GM12872 (cell line): ENCODE results near the gene POLR3GL.

Experiments used
- CTCF ChIP-seq: IDR thresholded peaks from 3 replicates; pipeline ENCODE4 v1.5.1; 2011; ENCODE audit warnings: low read depth, mild to moderate bottlenecking, low read length, moderate library complexity; ENCODE audit not compliant: insufficient read depth

The POLR3GL gene

DNA sequence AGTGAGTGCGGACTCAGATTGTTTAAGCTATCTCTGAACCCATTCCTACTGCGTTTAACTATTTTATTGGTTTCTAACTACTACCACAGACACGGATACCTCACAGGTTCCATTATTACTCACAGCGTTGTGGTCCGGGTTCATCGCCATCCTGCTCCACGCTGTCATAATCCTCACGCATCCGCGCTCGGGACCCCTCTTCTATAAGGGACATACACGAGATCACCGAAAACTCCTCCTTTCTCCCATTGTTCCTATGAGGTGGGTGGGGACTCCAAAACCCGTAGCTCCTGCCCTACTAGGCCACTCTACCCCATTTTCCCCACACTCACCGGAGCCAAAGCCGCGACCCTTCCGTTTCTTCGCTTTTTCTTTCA is 37.8 kb upstream of the POLR3GL start:
- no peak for TF ChIP-seq CTCF

- TF ChIP-seq CTCF = peak; percentile 75
These were observed 37.2 kb upstream of the POLR3GL start, which contains the start of gene RBM8A for GRCh38 chr1:145927063-145927886. RBM8A (minus strand) TSS chr1:145927484; CDS start chr1:145927426, 58 bp downstream.

- TF ChIP-seq CTCF = no peak
These were observed 36.4 kb upstream of the POLR3GL start for GRCh38 chr1:145927916-145928643.

- TF ChIP-seq CTCF = no peak
These were observed 28.8 kb upstream of the POLR3GL start for GRCh38 chr1:145935708-145936107.

DNA sequence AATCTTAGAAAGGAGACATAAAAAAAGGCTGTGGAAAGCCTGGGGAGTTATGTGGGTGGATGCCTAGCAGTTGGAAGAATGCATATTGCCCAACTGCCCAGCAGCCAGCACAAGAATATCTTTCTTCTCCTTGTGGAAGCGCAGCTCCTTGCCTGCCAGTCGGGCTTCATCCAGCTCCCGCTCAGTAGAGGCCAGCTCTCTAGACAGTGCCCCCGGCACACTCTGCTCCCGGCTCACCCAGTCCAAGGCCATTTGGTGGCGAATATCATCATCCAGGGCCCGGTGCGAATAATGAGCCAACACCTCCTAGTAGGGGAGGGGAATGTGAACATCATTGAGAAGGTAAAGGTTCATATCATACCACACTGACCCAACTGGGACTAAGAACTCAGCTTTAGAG is 28.2 kb upstream of the POLR3GL start:
- no peak for TF ChIP-seq CTCF

DNA sequence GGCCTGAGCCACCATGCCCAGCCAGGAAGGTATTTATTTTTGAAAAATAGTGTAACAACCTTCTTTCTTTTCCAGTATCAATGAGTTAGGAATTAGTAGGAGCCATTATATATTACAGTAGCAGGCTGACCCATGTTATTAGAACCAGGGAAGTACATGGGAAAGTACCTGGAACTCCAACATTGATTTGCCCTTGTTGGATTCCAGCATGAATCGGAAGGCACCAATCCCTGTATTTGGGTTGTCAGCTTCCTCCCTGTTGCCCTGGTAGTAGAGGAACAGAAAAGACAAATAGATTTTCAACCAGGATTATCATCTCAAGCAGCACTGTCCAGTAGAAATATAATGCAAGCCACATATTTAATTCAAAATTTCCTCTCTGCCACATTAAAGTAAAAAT is 27.1 kb upstream of the POLR3GL start:
- no peak for TF ChIP-seq CTCF

DNA sequence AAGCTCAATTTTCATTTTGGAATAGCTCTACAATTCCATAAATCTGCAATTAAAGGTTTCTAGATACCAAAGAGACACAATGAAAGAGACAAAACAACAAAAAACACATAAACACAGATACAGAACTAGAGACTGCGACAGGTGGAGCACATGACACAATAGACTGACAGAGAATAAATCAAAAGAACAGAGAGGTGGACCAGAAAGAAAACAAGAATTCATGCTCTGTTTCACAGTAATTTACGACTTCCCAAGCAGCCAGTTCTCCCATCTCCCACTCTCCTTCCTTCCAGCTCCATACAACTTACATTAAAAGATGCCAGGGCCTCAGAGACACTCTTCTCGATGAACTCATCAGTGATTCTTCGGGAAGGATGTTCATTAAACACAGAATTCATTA is 22.1 kb upstream of the POLR3GL start:
- no peak for TF ChIP-seq CTCF
